ENCODE results near the gene ANKRD11. TPM values are rescaled to one million over a fixed set of nuclear protein-coding genes. Genes with fewer than 3 reads are reported as not detected.

Gene ANKRD11
- total and polyA plus RNA-seq, 2 donors (not counting 3 experiments of a cell fraction or from before 2014, with no cell fraction given), result 55.8 to 191 TPM

DNA sequence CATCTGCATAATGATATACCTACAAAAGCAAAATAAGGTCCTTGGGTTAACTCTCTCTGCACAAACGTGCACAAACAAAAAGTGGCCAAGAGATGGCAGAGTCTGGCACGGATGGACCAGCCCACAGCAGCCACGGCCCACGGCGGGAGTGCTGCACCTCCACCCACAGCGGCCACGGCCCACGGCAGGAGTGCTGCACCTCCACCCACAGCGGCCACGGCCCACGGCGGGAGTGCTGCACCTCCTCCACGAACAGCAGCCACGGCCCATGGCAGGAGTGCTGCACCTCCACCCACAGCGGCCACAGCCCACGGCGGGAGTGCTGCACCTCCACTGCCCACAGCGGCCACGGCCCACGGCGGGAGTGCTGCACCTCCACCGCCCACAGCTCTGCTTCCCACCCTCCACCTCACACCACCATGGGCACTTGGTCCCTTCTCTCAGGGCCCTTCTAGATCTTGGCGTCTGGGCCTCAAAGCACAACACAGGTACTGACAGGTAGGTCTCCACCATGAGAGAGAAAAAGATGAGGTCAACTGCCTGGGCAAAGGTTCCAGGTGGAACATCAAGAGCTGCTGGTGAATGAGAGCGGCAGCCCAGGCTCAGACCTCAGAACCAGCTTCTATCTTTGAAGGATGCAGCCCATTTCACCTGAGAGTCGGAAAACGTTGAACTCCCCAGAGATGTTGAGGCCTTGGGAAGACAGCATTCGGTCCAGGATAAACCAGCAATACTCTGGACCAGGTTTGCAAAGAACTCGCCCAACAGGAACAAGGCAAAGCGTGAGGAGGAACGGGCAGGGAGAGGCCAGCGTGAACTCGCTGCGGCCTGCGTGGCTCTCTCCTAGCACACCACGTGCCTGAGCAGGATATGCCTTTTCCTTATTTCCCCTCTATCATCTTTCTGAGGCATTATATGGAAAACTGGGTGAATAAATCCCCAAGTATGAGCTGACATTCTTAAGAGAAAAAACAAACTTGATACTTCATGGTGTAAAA is 148.4 kb downstream of the ANKRD11 start:
- Histone ChIP-seq H3K9me3 (replicated peaks; ENCODE audit: control insufficient read depth, insufficient read depth, low read length) (no peaks in the 10 kb centered on the region), H2AFZ (ENCODE audit: low read depth, low read length) (no peak overlapping the region), H3K79me2 (ENCODE audit: control insufficient read depth, insufficient read depth, low read length) (peaks cover 98% of the 10 kb centered on the region), H3K4me1 (ENCODE audit: control insufficient read depth, extremely low read depth, insufficient read depth, low read length) (peaks cover 4% of the 10 kb centered on the region), H3K4me3 (replicated peaks in 1 of 3; ENCODE audit: insufficient read depth in 1 of 3, low read depth in 1 of 3, low read length in 3 of 3) (no peak overlapping the region), H3K36me3 (ENCODE audit: control insufficient read depth in 2 of 2, extremely low read depth in 1 of 2, insufficient read depth in 2 of 2, low read length in 2 of 2) (no peaks in the 10 kb centered on the region), H3K27me3 (ENCODE audit: control insufficient read depth in 2 of 2, insufficient read depth in 2 of 2, low read length in 2 of 2) (no peaks in the 10 kb centered on the region), H3K9me1 (replicated peaks; ENCODE audit: control insufficient read depth, extremely low read depth, insufficient read depth, low read length) (no peaks in the 10 kb centered on the region), H4K20me1 (replicated peaks; ENCODE audit: control insufficient read depth, extremely low read depth, insufficient read depth, low read length) (peaks cover 5% of the 10 kb centered on the region), H3K27ac (ENCODE audit: insufficient read depth, low read depth, low read length) (no peak overlapping the region), H3K9ac (replicated peaks; ENCODE audit: extremely low read depth, insufficient read depth, low read length) (no peak overlapping the region), H3K4me2 (ENCODE audit: insufficient read depth, low read length) (no peak overlapping the region)
- ChIA-PET POLR2A (no interaction called here), CTCF (interaction anchor here (0.9 to 1.5 kb wide), 3 partner anchors 7 to 17 kb away, joined by 3 to 7 read pairs (median 4); no protein-coding TSS in a partner anchor)
- dilution Hi-C loops (cut with MboI; ENCODE audit: extremely low pct_ligation_motif_present, low sequenced_read_pairs) (no loop called here), intact Hi-C loops (cut with micrococcal nuclease) (no loop called here)
- DNase-seq (ENCODE audit: low read depth, low spot score) (no peak), FAIRE-seq (no peak)
- no peak for TF ChIP-seq JUN (IDR thresholded peaks at IDR 0.05; ENCODE audit: borderline replicate concordance, insufficient read depth, insufficient read length, low read depth)
- no peak for TF ChIP-seq GATA2 (IDR thresholded peaks at IDR 0.05; ENCODE audit: insufficient read depth, insufficient read length, low read depth, low read length)
- TF ChIP-seq CTCF (IDR thresholded peaks at IDR 0.05; ENCODE audit: extremely low read depth in 1 of 2, insufficient read depth in 1 of 2, low read depth in 1 of 2, low read length in 2 of 2), result no peak
- TF ChIP-seq FOS (IDR thresholded peaks at IDR 0.05; ENCODE audit: borderline replicate concordance, insufficient read depth, low read length), result no peak
- TF ChIP-seq MYC (IDR thresholded peaks at IDR 0.05; ENCODE audit: low read depth, low read length), result no peak
- no TSS peak for BruUV-seq (replicated peaks)
